HG03097 (cell line): ENCODE results near the gene METTL1.
A peak's percentile ranks its signal among the peaks of the same experiment; 100 is the strongest.

Source experiments
- ATAC-seq: cut with Tn5 transposase; IDR thresholded peaks from one replicate; pipeline ENCODE4 v1.9.1; 2021; ENCODE audit not compliant: unreplicated experiment, low FRiP score

The METTL1 gene

DNA sequence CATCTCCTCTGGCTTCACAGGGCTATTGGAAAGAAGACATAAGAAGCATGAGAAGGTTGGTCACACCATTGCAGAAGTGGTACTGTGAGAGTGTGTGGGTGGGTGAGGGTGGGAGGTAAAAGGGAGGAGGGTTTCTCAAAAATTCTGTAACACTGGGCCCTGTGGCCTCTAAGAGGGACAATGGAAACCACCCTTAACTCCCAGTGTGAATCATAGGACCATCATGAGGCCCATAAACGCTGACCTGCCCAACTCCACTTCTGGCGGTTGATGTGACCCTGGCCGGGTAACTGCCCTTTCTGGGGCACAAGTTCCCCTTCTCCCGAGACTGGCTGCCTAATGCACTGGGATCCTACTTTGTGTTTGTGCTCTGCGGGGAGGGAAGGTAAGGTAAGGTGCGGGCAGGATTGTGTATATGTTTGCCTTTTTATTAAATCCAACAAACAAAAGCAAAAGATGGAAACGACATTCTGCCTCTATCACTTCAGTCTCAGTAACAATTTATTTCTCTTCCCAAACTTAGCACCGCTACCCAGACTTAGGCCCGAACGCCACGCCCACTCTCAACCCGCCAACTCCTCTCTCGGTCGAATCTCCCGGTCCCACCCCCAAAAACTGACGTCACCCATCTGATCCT lies 551 bp downstream of the METTL1 start:
- ATAC-seq: peak; percentile 48

DNA sequence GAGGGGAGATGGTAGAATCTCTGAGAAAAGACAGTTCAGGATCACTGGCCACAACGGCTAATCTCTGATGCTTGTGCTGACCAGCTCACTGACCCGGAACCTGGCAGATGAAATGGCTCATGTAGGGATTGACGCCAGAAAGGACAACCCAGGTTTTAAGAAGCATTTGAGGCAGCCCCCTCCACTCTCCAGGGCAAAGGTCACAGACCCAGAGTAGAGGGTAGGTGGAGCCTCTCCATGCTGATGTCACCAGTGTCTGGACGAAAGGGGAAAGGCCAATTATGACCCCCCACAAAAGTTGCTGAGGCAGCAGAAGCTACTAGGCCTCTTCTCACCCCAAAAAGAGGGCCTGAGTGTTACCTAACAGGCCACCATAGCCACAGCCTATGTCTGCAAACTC lies 1.2 kb downstream of the METTL1 start:
- ATAC-seq: no peak

DNA sequence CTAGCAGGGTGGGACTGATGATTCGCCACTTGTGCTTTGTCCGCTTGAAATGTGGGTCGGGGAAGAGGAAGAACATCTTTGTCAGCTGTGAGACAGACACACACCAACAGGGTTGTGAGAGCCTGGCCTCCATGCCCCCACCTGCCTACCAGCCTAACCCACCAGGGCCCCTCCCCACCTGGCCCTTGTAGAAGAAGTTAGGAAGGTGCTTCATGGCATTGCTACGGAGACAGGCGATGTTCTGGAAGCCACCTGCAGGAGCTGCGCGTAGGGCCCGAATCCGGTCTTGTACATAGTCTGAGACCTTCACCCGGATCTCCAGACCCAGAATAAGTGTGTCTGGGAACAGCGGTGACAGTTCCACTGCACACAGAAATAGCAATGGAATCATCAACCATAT lies 2.3 kb downstream of the METTL1 start:
- ATAC-seq: no peak

DNA sequence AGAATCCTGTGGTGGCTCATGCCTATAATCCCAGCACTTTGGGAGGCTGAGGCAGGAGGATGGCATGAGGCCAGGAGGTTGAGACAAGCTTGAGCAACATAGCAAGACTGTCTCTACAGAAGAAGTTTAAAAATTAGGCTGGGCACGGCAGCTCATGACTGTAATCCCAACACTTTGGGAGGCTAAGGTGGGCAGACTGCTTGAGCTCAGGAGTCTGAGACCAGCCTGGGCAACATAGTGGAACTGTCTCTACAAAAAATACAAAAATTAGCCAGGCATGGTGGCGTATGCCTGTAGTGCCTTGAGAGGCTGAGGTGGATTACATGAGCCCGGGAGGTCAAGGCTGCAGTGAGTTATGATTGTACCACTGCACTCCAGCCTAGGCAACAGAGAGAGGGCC lies 4.0 kb downstream of the METTL1 start:
- ATAC-seq: no peak

DNA sequence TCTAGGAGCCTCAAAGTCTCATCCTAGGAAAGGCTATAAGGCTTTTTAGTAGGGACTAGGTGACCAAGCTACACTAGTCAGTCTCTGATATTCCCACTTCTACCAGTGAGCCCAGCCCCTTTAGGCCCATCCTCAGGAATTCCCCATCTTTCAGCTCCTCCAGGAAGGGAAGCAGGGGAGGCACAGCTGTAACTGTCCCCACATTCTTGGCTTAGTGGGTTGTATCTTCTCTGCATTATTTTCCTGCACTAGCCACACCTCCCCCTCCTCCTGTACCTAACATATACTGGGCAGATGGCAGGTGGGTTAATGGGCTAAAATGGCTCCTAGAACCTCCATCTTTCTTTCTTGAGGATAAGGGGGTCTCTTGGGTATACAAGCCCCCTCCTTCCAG lies 4.6 kb downstream of the METTL1 start:
- ATAC-seq: no peak

DNA sequence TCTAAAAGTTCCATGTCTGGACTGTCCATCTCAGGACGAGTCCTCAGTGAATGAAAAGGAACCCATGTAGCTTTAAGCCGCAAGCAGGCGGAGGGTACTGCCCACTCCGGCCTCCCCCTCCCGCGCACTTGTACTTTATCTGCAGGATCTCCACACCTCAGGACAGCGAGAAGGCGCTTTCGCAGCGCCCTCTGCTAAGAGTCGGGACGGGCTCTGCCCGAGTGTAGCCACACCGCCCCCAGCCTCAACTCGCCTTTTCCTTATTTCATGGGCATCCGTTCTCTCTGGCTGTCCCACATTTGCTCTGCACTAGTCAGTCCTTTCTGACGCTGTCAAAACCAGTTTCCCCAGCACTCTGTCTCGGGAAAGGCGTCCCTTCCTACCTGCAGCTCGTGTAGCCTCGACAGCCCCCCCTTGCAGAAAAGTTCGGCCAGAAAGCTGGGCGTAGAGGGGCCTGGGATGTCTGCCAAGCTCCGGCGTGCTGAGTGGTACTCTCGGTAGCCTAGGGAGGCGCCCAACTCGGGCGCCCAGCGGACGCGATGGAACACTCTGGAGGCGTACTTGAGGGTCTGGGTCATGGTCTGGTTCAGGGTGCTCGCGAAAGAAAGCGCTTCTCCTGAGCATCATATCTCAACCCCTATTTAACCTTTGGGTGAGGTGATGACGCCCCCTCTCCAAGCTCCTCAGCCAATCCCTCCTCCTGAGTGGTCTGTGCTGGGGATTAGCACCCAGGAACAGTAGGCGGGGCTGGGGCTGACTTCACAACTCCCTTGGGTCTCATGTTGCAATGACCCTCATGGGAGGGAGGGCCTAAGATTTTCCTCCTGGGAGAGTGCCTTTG lies 5.2 kb downstream of the METTL1 start, which contains the start of gene CYP27B1:
CYP27B1 (minus strand) TSS at position 615 of the 841 bp plus-strand sequence; CDS start at position 578, 37 bp downstream.
- ATAC-seq: no peak

DNA sequence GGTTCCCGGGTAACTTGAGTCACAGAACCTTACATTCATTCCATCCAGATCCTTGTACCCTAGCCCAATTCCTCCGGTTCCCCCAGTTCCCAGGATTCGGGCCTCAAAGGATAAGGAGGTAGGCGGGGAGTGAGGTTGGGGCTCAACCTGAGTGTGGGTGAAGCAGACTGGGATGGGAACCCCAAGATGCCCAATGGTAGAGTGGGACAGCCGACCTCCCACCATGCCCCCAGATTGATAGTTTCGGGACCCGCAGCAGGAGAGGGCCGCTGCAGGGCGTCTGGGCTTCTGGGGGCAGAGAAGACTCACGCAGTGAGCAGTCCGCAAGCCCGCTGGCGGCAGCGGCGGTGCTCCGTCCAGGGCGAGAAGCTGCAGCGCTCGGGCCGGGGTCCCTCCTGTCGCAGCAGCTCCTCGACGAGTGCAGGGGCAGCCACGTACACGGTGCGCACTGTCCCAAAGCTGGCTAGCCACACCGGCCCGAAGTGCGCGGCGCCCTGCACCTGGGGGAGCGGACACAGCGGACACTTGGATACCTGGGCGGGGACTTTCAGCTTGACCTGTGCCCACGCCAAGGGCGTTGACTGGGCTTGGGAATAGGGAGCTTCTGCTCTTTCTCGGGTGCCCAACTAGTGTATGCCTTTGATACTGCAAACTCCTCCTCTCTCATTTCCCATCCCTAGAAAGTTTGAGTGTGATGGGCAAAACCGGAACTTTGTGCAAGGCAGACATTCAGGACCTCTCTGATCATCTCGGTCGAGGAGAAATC lies 6.0 kb downstream of the METTL1 start:
- ATAC-seq: no peak

DNA sequence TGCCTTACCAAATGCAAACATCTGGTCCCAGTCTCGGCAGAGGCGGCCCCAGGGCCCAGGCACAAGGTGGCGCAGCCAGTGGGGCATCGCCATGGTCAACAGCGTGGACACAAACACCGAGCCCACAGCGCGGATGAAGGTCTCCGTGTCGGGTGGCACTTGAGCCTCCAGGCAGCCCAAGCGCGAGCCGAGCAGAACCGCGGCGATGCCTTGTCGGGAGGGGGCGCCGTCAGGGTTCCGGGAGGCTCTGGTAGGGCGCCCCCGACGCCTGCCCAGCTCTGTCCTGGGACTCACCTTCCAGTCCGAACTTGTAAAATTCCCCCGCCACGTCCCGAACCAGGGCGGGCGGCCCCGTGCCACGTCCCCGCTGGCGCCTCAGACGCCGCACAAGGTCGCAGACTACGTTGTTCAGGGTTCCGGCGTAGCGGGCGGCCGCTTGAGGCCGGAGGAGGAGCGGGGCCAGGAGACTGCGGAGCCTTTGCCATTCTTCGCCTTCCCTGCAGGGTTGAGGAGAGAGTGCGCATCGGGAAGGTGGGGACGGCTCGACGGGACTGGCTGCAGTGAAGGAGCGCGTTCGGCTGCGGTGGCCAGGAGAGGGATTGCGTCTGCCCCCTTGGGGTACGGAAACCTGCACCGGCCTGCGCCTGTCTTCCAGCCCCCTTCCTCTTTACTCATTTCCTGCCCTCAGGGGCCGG lies 6.8 kb downstream of the METTL1 start:
- no peak for ATAC-seq

DNA sequence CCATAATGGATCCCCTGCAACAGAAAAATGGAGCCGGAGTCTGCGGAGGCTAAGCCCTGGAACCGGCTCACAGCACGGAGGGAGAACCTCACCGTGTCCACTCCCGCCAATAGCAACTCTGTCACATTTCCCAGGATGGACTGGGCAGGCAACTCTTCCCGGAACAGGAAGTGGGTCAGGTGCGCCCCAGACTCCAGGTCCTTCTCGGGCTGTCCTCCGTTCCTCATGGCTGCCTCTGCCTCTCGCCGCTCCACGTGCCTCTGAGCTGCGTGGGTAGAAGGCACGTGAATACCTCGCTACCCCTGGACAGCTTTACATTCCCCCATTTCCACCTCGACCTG lies 7.3 kb downstream of the METTL1 start:
- no peak for ATAC-seq

DNA sequence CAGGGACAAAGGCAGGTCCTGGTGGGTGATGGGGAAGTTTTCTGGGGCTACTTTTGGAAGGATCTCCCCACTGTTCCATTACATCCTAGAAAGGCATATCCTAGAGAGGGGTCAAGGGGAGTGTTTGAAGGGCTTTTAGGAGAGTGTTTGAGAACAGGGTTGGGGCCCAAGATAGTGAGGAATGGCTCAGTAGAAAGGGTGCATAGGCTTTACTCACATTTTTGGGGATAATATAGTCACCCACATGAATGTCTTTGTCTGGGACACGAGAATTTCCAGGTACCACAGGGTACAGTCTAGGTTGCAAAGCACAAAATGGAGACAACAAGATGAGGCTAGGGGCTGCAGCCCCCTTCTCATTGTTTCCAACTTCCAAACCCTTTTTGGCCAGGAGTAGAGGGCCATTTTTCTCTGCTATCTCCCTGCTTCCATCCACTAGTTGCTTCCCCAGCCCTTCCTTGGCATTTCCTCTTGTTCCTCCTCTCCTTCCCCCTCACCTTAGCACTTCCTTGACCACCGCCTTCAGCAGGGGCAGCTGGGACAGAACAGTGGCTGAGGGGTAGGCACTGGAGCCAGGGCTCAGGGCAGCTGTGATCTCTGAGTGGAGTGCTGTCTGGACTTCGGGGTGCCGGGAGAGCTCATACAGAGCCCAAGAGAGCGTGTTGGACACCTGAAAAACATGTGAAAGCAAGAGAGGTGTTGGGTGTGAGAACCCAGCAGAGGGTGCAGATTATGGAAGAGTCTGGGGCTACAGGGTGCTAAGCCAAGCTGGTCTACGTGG lies 7.8 kb downstream of the METTL1 start:
- no peak for ATAC-seq

DNA sequence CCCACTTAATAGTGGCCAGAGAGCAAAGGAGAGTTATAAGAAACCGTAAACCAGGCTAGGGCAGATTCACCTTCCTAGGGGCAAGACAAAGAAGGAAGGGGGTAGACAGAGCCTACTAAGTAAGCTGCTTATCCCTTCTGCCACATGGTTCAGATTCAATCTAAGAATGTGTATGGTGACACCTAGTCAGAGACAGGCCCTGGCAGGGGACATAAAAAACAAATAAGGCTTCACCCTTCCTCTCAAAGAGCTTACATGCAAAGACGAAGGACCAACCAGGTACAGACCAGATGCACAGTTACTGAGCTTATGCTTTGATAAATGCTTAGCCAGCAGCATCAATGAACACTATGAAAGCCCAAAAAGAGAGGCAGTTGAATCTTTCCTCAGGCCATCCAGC lies 9.4 kb downstream of the METTL1 start:
- no peak for ATAC-seq

DNA sequence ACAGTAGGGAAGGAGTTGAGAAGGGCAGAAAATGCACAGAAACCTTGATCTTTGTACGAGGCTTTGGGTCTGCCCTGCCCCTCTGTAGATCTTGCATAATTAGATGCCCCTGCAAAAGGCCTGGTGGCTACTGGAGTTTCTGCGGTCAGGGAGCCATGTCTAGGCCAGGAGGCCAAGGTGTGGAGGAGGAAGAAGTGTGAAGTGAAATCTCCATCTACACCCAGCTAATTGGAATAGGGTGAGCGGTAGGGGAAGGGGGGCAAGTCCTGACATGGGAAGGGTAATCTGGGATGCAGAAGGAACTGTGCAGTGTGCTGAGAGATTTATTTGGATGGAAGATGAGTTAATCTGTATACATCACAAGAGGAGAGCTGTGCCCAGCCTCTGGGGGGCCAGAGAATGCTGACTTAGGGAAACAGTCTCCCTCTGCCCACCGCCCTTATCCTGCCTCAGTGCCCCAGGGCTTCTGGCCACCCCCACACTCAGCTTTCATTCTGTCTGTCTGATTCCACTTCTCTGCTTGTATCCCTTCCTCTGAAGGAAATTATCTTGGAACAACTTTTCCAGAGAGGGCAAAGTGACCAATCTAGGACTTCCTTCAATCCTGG lies 10.4 kb downstream of the METTL1 start:
- no peak for ATAC-seq

DNA sequence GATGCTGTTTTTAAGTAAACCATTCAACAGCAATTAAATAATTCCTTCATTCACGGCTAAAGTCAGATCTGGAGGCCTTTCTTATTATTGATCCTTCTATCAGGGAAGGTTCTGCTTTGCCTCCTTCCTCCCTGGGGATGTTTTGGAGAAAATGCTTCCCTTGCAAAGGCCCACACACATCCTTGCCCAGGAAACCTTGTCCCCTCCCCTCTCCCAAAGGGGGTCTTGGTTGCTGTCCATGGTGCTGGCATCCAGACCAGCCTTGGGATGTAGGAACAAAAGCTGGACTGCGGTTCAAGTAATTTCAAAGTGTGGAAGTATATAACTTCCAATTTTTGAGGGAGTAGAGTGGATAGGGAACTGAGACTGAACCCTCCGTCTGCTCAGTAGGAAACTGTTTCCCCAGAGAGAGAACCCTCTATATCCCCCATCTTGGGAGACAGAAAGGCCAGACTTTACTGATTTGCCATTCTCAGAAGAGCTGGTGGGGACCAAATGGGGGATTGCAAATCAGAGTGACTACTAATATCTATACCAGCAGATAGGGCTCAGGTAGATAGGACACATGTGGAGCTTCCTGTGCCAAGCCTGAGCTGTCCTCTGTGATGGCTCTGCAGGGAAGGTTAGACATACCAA lies 11.4 kb downstream of the METTL1 start:
- no peak for ATAC-seq

DNA sequence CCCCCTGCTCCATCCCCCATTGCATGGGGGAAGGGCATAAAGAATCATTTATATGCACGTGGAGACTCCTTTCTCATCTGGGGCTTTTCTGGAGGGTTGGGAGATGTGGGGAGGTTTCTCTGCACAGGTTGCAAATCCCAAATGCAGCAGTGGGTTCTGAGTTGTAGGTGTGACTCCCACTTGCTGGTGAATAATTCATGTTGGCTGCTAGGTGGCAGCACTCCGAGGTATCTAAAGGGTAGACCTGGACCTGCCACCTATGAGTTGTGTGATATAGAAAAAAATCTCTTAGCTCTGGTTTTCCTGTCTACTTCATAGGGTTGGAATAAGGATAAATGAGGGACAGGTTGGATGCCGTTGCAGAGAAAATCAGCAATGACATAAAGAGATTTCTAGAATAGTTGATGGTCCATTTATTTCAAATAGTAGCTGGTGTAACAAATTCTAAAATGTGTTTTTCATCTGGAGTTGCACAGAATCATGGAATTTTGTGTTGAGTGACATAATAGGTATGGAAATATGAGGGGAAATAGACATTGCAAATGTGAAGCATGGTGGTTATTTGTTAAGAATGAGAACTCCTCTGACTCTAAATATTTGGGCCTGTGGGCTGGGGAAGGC lies 12.4 kb downstream of the METTL1 start:
- ATAC-seq: no peak

DNA sequence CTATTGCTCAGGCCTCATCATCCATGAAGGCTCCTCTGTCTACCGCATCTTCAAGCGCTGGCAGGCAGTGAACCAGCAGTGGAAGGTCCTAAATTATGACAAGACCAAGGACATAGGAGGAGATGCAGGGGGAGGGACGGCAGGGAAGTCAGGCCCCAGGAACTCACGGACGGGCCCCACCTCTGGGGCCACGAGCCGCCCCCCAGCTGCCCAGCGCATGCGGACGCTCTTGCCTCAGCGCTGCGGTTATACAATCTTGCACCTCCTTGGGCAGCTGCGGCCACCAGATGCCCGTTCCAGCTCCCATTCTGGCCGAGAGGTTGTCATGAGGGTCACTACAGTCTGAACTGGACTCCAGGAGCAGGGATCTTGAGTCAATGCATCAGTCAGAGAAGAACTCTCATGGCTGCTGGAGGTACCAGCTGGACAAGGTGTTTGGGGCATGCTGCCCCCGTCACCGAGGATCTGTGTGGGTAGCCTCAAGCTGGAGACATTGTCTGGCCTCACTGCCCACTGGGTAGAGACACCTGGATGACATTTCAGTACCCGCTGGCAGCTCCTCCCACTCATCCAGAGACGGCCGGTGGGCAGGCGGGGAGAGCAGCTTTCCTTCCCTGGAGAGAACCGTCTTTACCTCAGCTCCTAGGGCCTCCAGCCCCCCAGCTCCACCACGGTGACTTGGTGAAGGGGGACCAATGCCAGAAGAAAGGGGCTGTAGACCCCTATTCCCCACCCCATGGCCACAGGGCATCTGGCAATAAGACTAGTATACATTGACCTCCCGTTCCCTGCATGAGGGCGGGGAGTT lies 13.1 kb downstream of the METTL1 start:
- ATAC-seq: no peak

DNA sequence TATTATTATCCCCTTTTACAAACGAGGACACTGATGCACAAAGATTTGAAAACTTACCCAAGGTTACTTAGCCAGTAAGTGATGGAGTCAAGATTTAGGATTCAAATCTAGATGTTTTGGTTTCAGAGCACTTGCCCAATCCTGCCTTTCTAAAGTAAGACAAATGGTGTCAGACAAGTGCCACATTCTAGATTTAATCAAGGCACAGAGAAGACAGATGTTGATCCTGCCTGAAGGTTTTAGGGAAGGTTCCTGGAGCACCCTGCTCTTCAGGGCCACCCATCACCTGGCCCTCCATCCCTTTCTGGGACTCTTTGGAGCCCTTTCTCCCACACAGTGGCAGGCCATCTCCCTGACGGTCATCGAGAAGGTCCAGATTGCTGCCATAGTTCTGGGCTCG lies 14.1 kb downstream of the METTL1 start:
- ATAC-seq: no peak

DNA sequence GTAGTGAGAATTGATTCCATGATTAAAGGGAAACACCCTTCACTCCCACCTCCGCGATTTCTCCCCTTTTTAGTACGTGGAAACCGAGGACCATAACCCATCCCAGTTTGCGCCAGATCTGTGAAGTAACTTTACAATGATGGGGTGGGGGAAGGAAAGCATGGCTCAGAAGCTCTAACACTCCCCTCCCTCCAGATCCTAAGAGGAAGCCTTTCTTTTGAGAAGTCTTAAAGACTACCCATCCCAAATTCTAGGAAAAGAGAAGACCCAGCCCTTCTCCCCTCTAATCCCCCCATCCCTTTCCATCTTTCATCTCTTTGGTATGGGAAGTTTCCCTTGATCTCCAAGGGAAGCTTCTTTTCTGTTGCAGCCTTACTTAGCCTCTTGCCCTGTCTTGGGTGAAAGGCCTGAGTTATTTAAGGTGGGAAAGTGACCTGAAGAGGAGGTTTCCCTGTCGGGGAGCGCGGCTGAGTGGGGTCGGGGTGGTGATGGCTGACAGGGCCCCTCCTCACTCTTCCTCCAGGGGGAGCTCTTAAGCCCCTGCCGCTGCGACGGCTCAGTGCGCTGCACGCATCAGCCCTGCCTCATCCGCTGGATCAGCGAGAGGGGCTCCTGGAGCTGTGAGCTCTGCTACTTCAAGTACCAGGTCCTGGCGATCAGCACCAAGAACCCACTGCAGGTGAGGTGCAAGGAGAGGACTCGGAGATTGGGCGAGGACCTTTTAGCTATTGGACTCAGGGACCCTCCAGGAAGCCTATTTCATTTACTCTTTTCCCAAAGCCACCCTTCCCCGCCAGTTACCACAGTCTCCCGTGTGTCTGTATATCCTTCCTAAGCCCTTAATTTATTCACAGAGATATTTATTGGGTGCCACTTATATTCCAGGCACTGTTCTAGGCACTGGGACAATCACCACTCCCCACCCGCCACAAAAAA lies 15.2 kb downstream of the METTL1 start:
- ATAC-seq: no peak
